RCC 7860 (cell line): ENCODE measurements around the gene CALCA.

Experiments used
- DNase-seq: peaks from one replicate; pipeline ENCODE4 v3.0.0-alpha.2; 2015; ENCODE audit warnings: low spot score
- FAIRE-seq: peaks from 2 replicates; lab custom pipeline; 2012; peaks lifted over from hg19 to GRCh38; lab: Jason Lieb, UNC

Gene CALCA

DNA sequence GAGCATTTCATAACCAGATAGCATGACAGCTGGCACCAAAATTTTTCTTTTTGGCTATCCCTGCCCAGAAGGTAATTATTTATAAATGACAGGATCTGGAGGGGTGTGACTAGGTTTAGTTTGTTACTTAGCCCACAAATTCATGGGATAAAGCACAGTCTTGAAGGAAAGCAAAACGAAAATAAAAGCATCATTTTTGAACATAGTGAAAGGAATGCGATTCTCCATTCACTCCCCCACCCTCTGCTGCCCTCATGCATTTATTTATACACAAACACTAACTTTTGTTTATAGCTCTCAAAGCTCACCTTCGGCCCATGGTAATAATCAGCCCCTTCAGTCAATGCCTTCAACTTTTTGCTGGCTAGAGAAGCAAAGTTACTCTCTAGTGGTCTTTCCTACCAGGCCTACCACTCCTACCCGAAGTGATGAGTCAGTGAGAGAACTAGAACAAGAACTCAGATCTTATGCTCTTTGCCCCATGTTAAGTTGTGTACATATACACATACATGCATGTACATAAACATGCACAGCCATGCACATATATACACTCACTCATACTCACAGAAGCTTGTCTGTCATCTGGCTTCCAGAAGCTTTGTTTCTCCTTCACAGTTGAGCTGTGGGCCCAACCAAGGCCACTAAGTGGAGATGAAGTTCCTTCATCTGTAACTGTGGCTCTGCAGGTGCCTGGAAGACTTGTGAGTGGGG is 22.6 kb downstream of the CALCA start:
- no peak for DNase-seq
- FAIRE-seq, result no peak

DNA sequence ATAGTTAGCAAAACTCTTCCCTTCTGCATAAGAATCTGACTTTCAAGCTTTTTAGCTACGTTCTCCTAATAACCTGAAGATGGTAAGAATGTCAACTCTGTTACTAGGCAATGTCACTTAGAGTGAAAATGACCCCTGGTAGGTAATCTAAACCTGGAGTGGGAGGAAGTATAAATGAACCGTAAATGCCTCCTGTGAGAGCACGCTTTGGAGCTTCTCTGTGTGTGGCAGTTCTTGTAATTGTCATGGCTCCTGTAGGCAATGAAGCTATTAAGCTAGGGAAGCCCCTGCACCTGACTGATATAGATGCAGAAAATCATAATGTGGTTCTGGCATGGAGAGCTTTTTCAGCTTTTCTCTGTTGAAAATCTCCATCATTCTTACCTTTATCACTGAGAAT is 29.4 kb downstream of the CALCA start:
- no peak for FAIRE-seq
- no peak for DNase-seq

DNA sequence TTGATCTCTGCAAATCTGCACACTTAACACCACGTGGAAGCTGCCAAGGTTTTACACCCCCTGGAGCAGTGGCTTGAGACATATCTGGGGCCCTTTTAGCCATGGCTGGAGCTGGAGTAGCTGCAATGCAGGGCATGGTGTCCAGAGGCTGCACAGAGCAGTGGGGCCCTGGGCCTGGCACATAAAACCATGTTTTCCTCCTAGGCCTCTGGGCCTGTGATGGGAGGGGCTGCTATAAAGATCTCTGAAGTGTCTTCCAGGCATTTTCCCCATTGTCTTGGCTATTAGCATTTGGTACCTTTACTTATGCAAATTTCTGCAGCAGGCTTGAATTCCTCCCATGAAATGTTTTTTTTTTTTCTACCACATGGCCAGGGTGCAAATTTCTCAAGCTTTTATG is 33.2 kb downstream of the CALCA start:
- FAIRE-seq, result no peak
- no peak for DNase-seq

DNA sequence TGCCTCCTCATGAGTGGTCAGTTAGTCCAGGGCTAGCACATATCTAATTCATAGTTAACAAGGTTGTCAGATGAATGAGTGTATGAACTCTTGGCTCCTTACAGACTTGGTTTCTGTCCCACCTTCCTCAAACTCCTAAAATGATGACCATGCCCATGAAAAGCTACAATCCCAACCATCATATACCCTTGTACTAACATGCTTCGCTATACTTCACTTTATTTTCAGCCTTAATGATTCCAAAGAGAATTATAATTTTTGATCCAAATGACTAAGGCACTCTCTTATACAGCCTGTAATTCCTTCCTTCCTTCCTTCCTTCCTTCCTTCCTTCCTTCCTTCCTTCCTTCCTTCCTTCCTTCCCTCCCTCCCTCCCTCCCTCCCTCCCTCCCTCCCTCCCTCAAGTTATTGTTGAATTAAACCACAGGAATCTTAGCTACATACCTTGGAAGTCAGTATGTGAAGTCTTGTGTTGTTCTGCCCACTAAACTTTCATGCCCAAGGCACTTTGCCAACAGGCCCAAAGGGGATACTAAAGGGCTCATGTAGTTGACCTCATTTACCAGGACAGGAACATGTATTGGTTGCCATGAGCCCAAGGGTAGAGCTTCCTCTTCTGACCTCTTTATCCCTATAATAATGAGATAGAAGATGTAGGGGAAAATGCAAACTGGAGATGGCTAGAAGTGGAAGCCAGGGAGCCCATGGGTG is 37.4 kb downstream of the CALCA start:
- DNase-seq, result no peak
- FAIRE-seq, result no peak

DNA sequence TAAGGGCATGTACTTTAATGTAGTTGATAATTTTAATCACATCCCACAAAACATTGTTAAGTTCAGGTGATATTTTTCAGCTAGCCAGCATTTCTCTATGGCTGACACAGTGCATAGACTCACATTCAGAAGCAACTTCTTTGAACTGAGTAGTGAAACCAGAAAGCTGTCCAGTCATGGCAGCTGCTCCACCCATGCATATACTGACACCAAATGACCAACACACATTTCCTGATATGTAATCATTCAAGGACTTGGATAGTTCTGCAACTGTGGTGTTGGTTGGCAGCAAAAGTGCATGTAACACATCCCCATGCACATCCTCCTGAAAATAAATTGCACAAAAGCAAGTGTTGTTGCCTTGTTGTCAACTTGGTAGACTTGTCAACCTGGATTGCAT is 39.7 kb downstream of the CALCA start:
- FAIRE-seq (no peak), DNase-seq (no peak)

DNA sequence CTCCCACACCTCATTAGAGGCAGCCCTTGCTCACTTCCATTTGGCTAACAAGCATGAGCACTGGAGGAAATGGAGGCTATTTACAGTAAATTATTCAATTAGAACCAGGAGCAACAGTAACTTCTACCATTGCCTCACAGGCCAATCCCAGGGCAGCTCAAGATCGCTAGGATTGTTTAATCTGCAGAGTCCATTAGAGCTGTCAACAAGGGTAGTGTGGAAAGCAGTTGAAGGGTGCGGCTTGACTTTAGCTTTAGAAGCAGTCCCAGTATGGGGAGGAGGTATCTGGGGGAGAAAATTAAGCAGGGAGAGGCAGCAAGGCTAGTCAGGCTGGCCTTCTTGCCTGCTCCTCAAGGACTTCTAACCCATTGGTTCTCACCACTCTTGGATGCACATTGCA is 41.8 kb downstream of the CALCA start:
- FAIRE-seq, result no peak
- DNase-seq, result no peak

DNA sequence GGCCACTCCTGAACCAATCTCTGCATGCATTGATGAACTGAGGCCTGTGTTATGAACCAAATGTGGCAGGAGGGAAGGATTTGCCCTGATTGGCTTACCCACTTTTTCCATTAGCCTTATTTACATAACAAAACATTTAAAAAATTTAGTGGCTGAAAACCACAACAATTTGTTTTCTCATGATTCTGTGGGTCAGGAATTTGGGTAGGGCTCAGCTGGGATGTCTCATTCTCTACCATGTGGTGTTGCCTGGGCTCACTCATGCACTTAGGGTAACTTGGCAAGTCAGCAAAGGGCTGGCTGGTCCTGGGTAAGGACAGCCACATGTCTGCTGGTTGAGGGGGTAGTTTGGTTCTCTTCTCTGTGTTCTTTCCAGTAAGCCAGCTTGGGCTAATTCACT is 45.0 kb downstream of the CALCA start:
- DNase-seq, result no peak
- no peak for FAIRE-seq

DNA sequence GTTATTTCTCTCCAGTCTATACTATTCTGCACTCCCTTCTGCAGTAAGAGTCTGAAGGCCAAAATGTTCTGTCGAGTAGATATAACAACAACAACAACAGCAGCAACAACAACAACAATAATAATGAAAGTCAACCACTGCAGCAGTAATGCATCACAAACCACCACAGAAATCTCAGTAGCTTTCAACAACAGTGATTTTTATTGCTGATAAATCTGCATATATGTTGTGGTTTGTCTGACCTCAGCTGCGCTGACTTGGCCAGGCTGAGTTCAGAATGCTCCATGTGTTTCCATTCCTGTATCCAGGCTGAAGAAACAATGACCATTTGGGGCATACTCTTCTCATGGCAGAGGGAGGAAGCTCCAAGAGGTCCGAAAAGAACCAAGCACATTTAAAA is 47.8 kb downstream of the CALCA start:
- no peak for DNase-seq

More for the DNA sequence above, 47.8 kb downstream of the CALCA start:
- FAIRE-seq, result no peak
